ENCODE results near the gene CHML.

CHML gene

DNA sequence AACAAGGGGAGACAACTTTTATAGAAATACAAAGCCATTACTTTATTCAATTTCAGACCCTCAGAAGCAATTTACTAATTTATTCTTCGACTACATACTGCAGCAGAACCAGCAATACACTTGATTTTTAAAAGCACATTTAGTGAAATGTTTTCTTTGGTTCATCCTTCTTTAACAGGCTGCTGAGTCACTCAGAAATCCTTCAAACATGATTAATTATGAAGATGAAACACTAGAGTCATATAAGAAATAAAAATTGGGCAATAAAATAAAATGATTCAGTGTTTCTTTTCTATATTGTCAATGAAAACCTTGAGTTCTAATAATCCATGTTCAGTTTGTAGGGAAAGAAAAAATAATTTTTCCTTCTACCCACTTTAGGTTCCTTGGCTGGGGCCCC lies 47.0 kb downstream of the CHML start:
- no peak for DNase-seq (ENCODE audit: insufficient read length, low spot score)
- FAIRE-seq, result peak; percentile 28

DNA sequence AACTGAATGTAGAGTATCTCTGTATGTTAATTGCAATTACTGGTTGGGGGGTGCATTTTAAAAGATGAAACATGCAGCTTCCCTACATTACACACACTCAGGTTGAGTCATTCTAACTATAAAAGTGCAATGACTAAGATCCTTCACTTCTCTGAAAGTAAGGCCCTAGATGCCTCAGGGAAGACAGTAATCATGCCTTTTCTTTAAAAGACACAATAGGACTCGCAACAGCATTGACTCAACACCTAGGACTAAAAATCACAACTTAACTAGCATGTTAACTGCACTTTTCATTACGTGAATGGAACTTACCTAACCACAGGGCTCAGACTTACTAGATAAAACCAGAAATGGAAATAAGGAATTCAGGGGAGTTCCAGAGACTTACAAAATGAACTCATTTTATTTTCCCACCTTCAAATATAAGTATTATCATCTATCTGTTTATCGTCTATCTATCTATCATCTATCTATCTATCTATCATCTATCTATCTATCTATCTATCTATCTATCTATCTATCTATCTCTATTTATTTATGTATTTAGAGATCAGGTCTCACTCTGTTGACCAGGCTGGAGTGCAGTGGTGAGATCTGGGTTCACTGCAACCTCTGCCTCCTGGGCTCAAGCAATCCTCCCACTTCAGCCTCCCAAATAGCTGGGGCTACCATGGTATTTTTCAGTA lies 47.8 kb downstream of the CHML start:
- FAIRE-seq, result no peak
- DNase-seq (ENCODE audit: insufficient read length, low spot score), result no peak

DNA sequence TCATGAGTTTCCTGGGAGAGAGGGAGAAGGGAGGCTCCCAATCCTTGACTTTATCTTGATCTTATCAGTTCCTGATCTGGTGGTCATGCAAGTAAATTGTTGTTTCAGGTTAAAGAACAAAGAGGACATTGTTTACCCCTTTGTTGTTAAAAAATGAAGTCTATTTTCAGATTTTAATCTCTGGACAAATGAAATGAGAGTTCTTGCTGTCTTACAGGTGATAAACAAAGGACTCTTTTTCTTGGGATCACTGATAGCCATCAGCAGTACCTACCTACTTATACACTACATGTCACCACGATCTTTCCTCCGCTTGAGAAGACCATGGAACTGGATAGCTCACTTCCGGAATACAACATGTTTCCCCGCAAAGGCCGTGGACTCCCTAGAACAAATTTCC lies 48.4 kb downstream of the CHML start:
- DNase-seq (ENCODE audit: insufficient read length, low spot score) (no peak), FAIRE-seq (no peak)

DNA sequence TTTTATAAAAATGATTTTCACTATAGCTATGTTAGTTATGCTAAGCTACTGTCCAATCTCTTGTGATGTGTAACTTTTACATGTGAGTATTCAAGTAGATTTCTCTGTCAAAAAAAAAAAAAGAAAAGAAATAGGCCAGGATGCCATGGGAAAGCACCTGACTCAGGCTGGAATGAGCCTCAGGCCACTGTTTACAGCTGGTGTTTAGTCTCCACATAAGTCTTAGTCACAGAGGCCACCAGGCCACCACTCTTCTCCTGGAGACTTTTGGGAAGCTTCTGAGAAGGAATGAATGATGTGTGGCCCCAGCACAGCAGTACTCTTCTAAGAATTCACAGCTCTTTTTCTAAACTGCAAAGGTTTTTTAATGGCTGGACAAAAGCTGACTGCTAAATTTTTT lies 48.9 kb downstream of the CHML start:
- no peak for FAIRE-seq

DNA sequence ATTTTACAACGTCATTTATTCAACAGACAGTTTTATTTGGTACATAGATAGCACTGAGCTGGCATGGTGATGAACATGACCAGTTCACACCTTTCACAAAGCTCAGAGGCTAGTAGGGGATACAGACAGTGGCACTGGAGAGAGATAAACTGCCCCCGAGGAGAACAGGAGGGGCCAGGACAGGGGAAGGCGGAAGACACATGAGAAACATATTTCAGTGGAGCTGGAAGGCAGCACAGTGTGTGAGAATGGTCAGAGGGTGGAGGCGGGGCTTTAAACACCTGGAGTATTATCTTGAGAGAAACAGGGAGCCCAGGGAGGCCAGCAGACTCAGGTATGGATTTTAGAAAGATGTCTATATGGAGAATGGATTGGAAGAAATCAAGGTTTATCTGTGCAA lies 49.5 kb downstream of the CHML start:
- no peak for DNase-seq (ENCODE audit: insufficient read length, low spot score)
- no peak for FAIRE-seq

More for the DNA sequence above, 48.9 kb downstream of the CHML start:
- DNase-seq (ENCODE audit: insufficient read length, low spot score), result no peak
